Activated CD4-positive, alpha-beta T cell treated with anti-CD3 and anti-CD28 coated beads, Interleukin-2, amount 10 ng/mL, durations not matched to agents 24 days and 14 days (primary cell): ENCODE measurements around the gene BCL2L14. TPM values are rescaled to one million over a fixed set of nuclear protein-coding genes. Genes with fewer than 3 reads are reported as not detected.

ENCODE experiments used
- DNase-seq: peaks from one replicate; pipeline ENCODE4 v3.0.0; 2022
- H3K27ac Mint-ChIP-seq: one replicate; pipeline ENCODE4 v1.8.0; 2022; ENCODE audit warnings: mild to moderate bottlenecking, mixed read lengths
- H3K27me3 Mint-ChIP-seq: one replicate; pipeline ENCODE4 v1.8.0; 2022; ENCODE audit warnings: mixed read lengths
- H3K36me3 Mint-ChIP-seq: one replicate; pipeline ENCODE4 v1.8.0; 2022; ENCODE audit warnings: low read depth, mild to moderate bottlenecking, mixed read lengths
- H3K4me1 Mint-ChIP-seq: one replicate; pipeline ENCODE4 v1.8.0; 2021; ENCODE audit warnings: mixed read lengths
- H3K4me3 Mint-ChIP-seq: one replicate; pipeline ENCODE4 v1.8.0; 2022; ENCODE audit warnings: mild to moderate bottlenecking, moderate library complexity, mixed read lengths
- H3K9me3 Mint-ChIP-seq: one replicate; pipeline ENCODE4 v1.8.0; 2021; ENCODE audit warnings: mixed read lengths
- intact Hi-C: fragments of 100-400 bp; cut with micrococcal nuclease; formaldehyde crosslinking; loops from one replicate; pipeline ENCODE4 v1.15.1; 2023
- total RNA-seq: library from RNA; stranded (reverse); gene quantifications from 2 replicates; pipeline ENCODE4 v1.2.3, GENCODE V29; 2022

The BCL2L14 gene
- total RNA-seq, 1 donor from 2014 or later, result 14.2 TPM

DNA sequence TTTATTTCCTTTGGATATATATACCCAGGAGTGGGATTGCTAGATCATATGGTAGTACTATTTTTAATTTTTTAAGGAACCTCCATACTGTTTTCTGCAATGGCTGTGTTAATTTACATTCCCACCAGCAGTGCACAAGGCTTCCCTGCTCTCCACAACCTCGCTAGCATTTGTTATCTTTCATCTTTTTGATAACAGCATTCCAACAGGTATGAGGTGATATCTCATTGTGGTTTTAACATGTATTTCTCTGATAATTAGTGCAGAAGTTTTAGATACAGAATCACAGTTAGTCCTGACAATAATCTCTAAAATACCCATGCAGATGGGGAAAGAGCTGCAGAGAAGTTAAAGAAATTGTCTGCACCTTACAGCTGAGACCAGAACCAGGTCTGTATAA is 35.5 kb upstream of the BCL2L14 start:
- Mint-ChIP-seq H3K4me1 (peaks cover 42% of the 10 kb centered on the region), H3K4me3 (no peak overlapping the region), H3K36me3 (no peaks in the 10 kb centered on the region), H3K27ac (no peak overlapping the region), H3K9me3 (peaks cover 3% of the 10 kb centered on the region), H3K27me3 (no peaks in the 10 kb centered on the region)
- DNase-seq, result no peak
- intact Hi-C loops, result loop anchor here (5.0 to 10.0 kb wide), 2 partner anchors 297 to 480 kb away; no protein-coding TSS in a partner anchor

GRCh38 chr12:12036901-12037300 is 33.8 kb upstream of the BCL2L14 start:
- H3K4me1 Mint-ChIP-seq, result peaks cover 34% of the 10 kb centered on the region
- no peaks in the 10 kb centered on the region for H3K9me3 Mint-ChIP-seq
- intact Hi-C loops, result loop anchor here (5.0 to 10.0 kb wide), 2 partner anchors 295 to 482 kb away; no protein-coding TSS in a partner anchor
- no peaks in the 10 kb centered on the region for H3K36me3 Mint-ChIP-seq
- H3K27me3 Mint-ChIP-seq, result no peaks in the 10 kb centered on the region
- no peak overlapping the region for H3K4me3 Mint-ChIP-seq
- DNase-seq, result no peak
- no peak overlapping the region for H3K27ac Mint-ChIP-seq

- Mint-ChIP-seq H3K4me3 (no peak overlapping the region), H3K27me3 (peaks cover 3% of the 10 kb centered on the region), H3K27ac (no peak overlapping the region), H3K4me1 (peaks cover 10% of the 10 kb centered on the region), H3K9me3 (no peaks in the 10 kb centered on the region), H3K36me3 (no peaks in the 10 kb centered on the region)
- intact Hi-C loops, result loop anchor here (5.0 to 10.0 kb wide), 2 partner anchors 292 to 485 kb away; no protein-coding TSS in a partner anchor
- DNase-seq, result no peak
Measured at GRCh38 chr12:12039897-12040296, 30.8 kb upstream of the BCL2L14 start.

DNA sequence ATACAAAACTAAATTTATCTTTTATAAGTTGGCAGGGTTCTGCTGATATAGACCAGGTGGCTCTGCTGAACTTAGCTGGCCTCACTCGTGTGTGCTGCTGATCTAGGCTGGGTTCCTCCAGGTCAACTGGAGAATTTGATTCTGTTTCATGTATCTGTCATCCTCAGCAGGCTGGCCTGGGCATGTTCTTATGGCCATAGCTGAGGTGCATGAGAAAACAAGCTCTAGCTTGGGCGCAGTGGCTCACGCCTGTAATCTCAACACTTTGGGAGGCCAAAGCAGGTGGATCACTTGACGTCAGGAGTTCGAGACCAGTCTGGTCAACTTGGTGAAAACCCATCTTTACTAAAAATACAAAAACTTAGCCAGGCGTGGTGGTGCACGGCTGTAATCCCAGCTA is 24.3 kb upstream of the BCL2L14 start:
- H3K36me3 Mint-ChIP-seq, result no peaks in the 10 kb centered on the region
- no peaks in the 10 kb centered on the region for H3K9me3 Mint-ChIP-seq
- H3K27me3 Mint-ChIP-seq, result peaks cover 3% of the 10 kb centered on the region
- no peak overlapping the region for H3K27ac Mint-ChIP-seq
- no peaks in the 10 kb centered on the region for H3K4me1 Mint-ChIP-seq
- no peak for DNase-seq
- H3K4me3 Mint-ChIP-seq, result no peak overlapping the region
- intact Hi-C loops, result no loop called here

- Mint-ChIP-seq H3K4me3 (no peak overlapping the region), H3K9me3 (no peaks in the 10 kb centered on the region), H3K27me3 (peaks cover 5% of the 10 kb centered on the region), H3K27ac (no peak overlapping the region), H3K4me1 (no peaks in the 10 kb centered on the region), H3K36me3 (no peaks in the 10 kb centered on the region)
- intact Hi-C loops, result no loop called here
- no peak for DNase-seq
Measured at GRCh38 chr12:12047682-12048081, 23.1 kb upstream of the BCL2L14 start.

DNA sequence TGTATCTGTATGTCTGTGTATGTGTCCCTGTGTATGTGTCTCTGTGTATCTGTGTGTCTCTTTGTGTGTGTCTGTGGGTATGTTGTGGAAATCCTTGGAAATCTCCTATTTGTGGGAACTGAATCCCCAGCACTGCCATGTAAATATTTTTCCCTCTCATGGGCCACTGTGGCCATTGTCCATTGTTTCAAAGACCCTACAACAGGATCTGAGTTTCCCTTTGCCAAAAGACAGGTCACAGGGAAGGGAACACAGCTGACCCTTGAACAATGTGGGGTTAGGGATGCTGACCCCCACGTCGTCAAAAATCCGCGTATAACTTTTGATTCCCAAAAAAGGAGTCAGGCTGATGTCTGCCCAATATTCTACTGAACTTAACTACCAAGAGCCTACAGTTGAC is 22.5 kb upstream of the BCL2L14 start:
- Mint-ChIP-seq H3K9me3 (no peaks in the 10 kb centered on the region), H3K36me3 (no peaks in the 10 kb centered on the region), H3K4me3 (no peak overlapping the region), H3K4me1 (no peaks in the 10 kb centered on the region), H3K27me3 (peaks cover 5% of the 10 kb centered on the region), H3K27ac (no peak overlapping the region)
- intact Hi-C loops, result no loop called here
- DNase-seq, result no peak

DNA sequence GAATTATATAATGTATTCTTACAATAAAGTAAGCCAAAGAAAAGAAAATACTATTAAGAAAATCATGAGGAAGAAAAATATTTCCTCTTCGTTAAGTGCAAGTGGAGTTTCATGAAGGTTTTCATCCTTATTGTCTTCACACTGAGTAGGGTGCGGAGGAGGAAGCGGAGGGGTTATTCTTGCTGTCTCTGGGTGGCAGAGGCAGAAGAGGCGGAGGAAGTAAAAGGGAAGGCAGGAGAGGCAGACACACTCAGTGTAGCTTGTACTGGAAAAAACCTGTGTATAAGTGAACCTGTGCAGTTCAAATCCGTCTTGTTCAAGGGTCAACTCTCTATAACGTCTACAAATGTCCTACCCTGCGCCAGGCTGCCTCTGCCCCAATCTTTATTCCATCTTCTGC is 22.0 kb upstream of the BCL2L14 start:
- no peak for DNase-seq
- intact Hi-C loops, result no loop called here
- H3K4me1 Mint-ChIP-seq, result no peaks in the 10 kb centered on the region
- H3K9me3 Mint-ChIP-seq, result no peaks in the 10 kb centered on the region
- H3K27me3 Mint-ChIP-seq, result peaks cover 3% of the 10 kb centered on the region
- no peak overlapping the region for H3K4me3 Mint-ChIP-seq
- H3K27ac Mint-ChIP-seq, result no peak overlapping the region
- no peaks in the 10 kb centered on the region for H3K36me3 Mint-ChIP-seq

DNA sequence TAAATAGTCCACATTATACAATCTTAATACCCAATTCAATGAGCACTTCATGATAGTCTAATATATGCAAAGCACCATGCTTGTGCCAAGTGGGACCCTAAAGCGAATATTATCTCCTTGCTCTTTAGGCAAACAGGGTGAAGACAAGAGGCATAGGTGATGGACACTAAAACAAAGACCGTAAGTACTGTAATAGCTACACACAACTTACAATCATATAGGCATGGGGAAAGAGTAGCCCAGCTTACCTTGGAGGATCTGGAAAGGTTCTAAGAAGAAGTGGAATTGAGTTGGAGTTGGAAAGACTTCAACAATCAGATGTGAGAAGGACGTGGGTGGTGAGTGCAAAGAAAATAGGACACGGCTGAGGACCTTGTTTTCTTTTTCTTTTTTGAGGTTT is 19.1 kb upstream of the BCL2L14 start:
- DNase-seq, result no peak
- Mint-ChIP-seq H3K9me3 (no peaks in the 10 kb centered on the region), H3K27me3 (peaks cover 3% of the 10 kb centered on the region), H3K36me3 (no peaks in the 10 kb centered on the region), H3K4me3 (no peak overlapping the region), H3K4me1 (peaks cover 2% of the 10 kb centered on the region), H3K27ac (no peak overlapping the region)
- intact Hi-C loops, result no loop called here

GRCh38 chr12:12054993-12055392 is 15.7 kb upstream of the BCL2L14 start:
- intact Hi-C loops, result no loop called here
- H3K27me3 Mint-ChIP-seq, result peaks cover 9% of the 10 kb centered on the region
- H3K9me3 Mint-ChIP-seq, result no peaks in the 10 kb centered on the region
- H3K4me3 Mint-ChIP-seq, result no peak overlapping the region
- no peak for DNase-seq
- no peak overlapping the region for H3K27ac Mint-ChIP-seq
- H3K36me3 Mint-ChIP-seq, result no peaks in the 10 kb centered on the region
- H3K4me1 Mint-ChIP-seq, result peaks cover 2% of the 10 kb centered on the region

GRCh38 chr12:12056951-12057350 is 13.8 kb upstream of the BCL2L14 start:
- H3K4me3 Mint-ChIP-seq, result no peak overlapping the region
- peaks cover 10% of the 10 kb centered on the region for H3K27me3 Mint-ChIP-seq
- intact Hi-C loops, result no loop called here

DNA sequence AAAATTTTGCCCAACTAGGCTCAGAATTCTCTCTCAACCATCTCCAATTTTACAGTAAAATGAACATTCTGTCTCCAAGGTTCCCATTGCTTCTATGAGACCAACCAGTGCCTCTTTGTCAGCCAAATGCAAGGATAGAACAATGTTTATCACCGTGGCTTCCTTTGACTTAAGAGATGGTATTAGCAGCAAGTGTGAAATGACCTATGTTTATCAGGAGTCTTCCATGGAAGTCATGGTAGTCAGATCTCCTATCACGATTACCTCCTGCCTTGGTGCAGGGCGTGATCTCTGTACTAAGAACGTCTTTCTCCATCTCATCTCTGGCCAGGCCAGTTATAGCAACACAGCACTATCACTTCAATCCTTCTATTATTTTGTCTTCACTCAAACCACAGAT is 6.1 kb upstream of the BCL2L14 start:
- no peak overlapping the region for H3K4me3 Mint-ChIP-seq
- no peaks in the 10 kb centered on the region for H3K36me3 Mint-ChIP-seq
- no peak overlapping the region for H3K27ac Mint-ChIP-seq
- no peak for DNase-seq
- H3K4me1 Mint-ChIP-seq, result peaks cover 5% of the 10 kb centered on the region
- no peaks in the 10 kb centered on the region for H3K9me3 Mint-ChIP-seq
- intact Hi-C loops, result no loop called here
- H3K27me3 Mint-ChIP-seq, result peaks cover 4% of the 10 kb centered on the region

More at GRCh38 chr12:12056951-12057350, 13.8 kb upstream of the BCL2L14 start:
- H3K9me3 Mint-ChIP-seq, result no peaks in the 10 kb centered on the region
- H3K27ac Mint-ChIP-seq, result no peak overlapping the region
- peaks cover 2% of the 10 kb centered on the region for H3K4me1 Mint-ChIP-seq
- DNase-seq, result no peak
- H3K36me3 Mint-ChIP-seq, result no peaks in the 10 kb centered on the region

DNA sequence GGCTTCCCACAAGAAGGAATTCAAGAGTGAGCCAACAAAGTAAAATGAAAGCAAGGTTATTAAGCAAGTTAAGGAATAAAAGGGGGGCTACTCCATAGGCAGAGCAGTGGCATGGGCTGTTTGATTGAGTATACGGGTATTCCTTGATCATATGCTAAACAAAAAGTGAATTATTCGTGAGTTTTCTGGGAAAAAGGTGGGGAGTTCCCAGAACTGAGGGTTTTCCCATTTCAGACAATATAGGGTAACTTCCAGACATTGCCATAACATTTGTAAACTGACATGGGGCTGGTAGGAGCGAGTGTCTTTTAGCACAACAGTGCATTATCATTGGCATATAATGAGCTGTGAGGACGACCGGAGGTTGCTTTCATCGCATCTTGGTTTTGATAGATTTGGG is 2.0 kb upstream of the BCL2L14 start:
- peaks cover 31% of the 10 kb centered on the region for H3K4me1 Mint-ChIP-seq
- peaks cover 4% of the 10 kb centered on the region for H3K9me3 Mint-ChIP-seq
- intact Hi-C loops, result no loop called here
- peaks cover 4% of the 10 kb centered on the region for H3K36me3 Mint-ChIP-seq
- H3K27ac Mint-ChIP-seq, result no peak overlapping the region
- H3K4me3 Mint-ChIP-seq, result no peak overlapping the region
- no peaks in the 10 kb centered on the region for H3K27me3 Mint-ChIP-seq
- no peak for DNase-seq

DNA sequence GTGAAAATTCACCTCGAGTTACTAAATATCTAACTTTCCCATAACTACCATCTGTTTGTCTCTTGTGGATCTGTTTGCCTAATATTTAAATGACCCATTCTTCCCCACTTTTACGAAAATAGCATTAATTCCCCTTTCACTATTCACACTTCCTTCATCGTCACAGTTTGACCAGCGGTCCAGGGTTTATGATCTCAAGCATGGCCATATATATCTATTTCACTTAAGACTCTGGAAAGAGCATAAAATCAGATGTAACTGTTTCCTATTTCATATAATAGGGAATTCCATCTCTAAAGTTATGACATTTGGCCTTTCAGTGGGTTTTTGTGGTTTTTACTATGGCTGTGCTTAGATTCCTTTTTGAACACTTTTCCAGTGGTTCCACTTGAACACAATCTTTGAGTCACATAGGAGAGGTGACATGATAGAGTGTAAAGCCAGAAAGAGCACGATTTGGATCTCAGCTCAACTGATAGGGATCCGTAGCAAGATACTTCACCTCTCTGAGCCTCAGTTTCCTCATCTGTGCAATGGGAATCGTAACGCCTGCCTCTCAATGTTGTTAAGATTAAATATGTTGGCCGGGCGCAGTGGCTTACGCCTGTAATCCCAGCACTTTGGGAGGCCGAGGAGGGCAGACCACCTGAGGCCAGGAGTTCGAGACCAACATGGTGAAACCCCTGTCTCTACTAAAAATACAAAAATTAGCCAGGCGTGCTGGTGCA is 754 bp upstream of the BCL2L14 start:
- H3K27ac Mint-ChIP-seq, result peak overlapping the region; percentile 91
- DNase-seq, result no peak
- intact Hi-C loops, result no loop called here
- H3K4me1 Mint-ChIP-seq, result peaks cover 31% of the 10 kb centered on the region
- no peaks in the 10 kb centered on the region for H3K27me3 Mint-ChIP-seq
- peaks cover 4% of the 10 kb centered on the region for H3K9me3 Mint-ChIP-seq
- H3K4me3 Mint-ChIP-seq, result no peak overlapping the region
- peaks cover 4% of the 10 kb centered on the region for H3K36me3 Mint-ChIP-seq

DNA sequence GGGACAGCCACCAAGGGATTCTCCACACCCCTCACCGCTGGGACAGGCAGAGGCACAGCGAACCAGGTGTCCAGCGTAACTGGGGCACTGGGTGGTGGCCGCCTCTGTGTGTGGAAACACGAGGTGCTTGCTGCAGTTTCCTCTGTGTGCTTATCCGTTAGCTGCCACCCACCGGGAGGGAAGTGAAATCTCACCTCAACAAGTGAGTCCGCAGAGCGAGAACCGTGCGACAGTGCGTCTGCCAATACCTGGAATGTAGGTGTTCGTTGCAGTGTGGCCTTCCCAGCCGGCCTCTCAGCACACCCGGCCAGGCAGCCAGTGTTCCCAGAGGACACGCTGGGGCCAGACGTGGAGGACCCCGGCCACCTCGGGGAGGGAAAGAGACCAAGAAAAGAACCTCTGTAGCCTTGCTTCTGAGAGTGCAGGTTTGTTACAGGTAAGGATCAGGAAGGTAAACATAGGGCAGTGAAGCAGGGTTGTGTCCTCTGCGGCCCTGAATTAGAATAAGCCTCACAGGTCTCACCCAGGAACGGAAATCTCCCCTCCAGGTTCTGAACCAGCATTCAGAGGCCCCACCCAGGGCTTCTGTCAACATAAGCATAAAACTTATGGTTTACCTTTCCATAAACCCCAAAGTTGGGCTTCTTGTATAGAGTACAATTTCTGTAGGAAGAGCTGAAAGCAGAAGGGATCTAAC is 1.5 kb downstream of the BCL2L14 start:
- DNase-seq, result peak; percentile 81
- intact Hi-C loops, result no loop called here
- peak overlapping the region; percentile 91 for H3K27ac Mint-ChIP-seq

More for the DNA sequence above, 1.5 kb downstream of the BCL2L14 start:
- Mint-ChIP-seq H3K27me3 (no peaks in the 10 kb centered on the region), H3K36me3 (peaks cover 8% of the 10 kb centered on the region), H3K4me1 (peaks cover 31% of the 10 kb centered on the region), H3K9me3 (peaks cover 4% of the 10 kb centered on the region), H3K4me3 (peak overlapping the region; percentile 83)
